HepG2 (cell line): ENCODE results near the gene BRSK2. TPM values are rescaled to one million over a fixed set of nuclear protein-coding genes. Genes with fewer than 3 reads are reported as not detected.

ENCODE experiments used
- ATAC-seq: fragments of 200-7000 bp; cut with Tn5 transposase; 3 replicates; pipeline ENCODE4 v1.9.1; 2020; ENCODE audit warnings: mild to moderate bottlenecking, moderate library complexity
- BruUV-seq: library from RNA; stranded (reverse); fragments of 400-500 nt; replicated peaks from 2 replicates; lab custom pipeline; 2021; lab: Mats Ljungman, UMichigan
- CTCF ChIA-PET: fragments of 300-600 bp; formaldehyde crosslinking; extraction: SDS; loops from one replicate; lab custom pipeline; 2021; ENCODE audit warnings: low total read pairs, inconsistent platforms, low intra/inter-chr PET ratio; lab: Yijun Ruan, JAX
- POLR2A ChIA-PET: fragments of 350-600 bp; sonication (Branson Sonifier 250); formaldehyde crosslinking; loops from one replicate; lab custom pipeline; 2020; ENCODE audit warnings: antibody characterized with exemption, inconsistent platforms; lab: Yijun Ruan, JAX
- DNase-seq: peaks from one replicate; pipeline ENCODE4 v3.0.0-alpha.2; 2015; ENCODE audit warnings: low spot score
- FAIRE-seq: peaks from 3 replicates; lab custom pipeline; 2011; peaks lifted over from hg19 to GRCh38; lab: Jason Lieb, UNC
- H2AFZ ChIP-seq: one replicate; pipeline ENCODE4 v1.6.1; 2011; ENCODE audit warnings: low read length, inconsistent platforms
- H3K27ac ChIP-seq: fragments of 300-600 bp; 3 replicates; pipeline ENCODE4 v1.8.0; 2011; ENCODE audit warnings: mixed run types, mild to moderate bottlenecking, mixed read lengths, low read length, inconsistent platforms; ENCODE audit not compliant: insufficient read depth; ENCODE audit errors: extremely low read length
- H3K27me3 ChIP-seq, 2 experiments: fragments of 200-600 bp in 1 of 2; 2 replicates in 1 of 2; 3 replicates in 1 of 2; pipeline versions ENCODE4 v1.6.0 to v1.8.0; 2011; ENCODE audit warnings: low read length in 2 of 2, mild to moderate bottlenecking in 2 of 2, moderate library complexity in 2 of 2, inconsistent platforms in 1 of 2; ENCODE audit not compliant: insufficient read depth in 2 of 2, control insufficient read depth in 1 of 2
- H3K36me3 ChIP-seq, 2 experiments: fragments of 200-600 bp in 1 of 2; replicated peaks in 1 of 2; 2 replicates in 1 of 2; 3 replicates in 1 of 2; pipeline versions ENCODE4 v1.5.1 to v1.8.0; 2011; ENCODE audit warnings: low read length in 2 of 2, inconsistent platforms in 1 of 2; ENCODE audit not compliant: insufficient read depth in 2 of 2, control insufficient read depth in 1 of 2
- H3K4me1 ChIP-seq: 2 replicates; pipeline ENCODE4 v1.5.1; 2012; ENCODE audit warnings: low read length, inconsistent platforms; ENCODE audit not compliant: insufficient read depth
- H3K4me2 ChIP-seq: 2 replicates; pipeline ENCODE4 v1.6.0; 2011; ENCODE audit warnings: low read depth, low read length, inconsistent platforms
- H3K4me3 ChIP-seq, 3 experiments: fragments of 200-600 bp in 1 of 3; sonication (generic), shearing (Covaris generic) in 1 of 3; replicated peaks in 1 of 3; 2 replicates each; pipeline ENCODE4 v1.5.1; 2011 to 2016; ENCODE audit warnings: low read length in 3 of 3, inconsistent platforms in 2 of 3, low read depth in 2 of 3, mild to moderate bottlenecking in 2 of 3, control low read depth in 1 of 3, mixed read lengths in 1 of 3; ENCODE audit not compliant: insufficient read depth in 1 of 3
- H3K79me2 ChIP-seq: one replicate; pipeline ENCODE4 v1.6.1; 2011; ENCODE audit warnings: low read length, inconsistent platforms; ENCODE audit not compliant: insufficient read depth
- H3K9ac ChIP-seq: 2 replicates; pipeline ENCODE4 v1.6.0; 2011; ENCODE audit warnings: mild to moderate bottlenecking, low read depth, low read length, inconsistent platforms; ENCODE audit not compliant: insufficient read depth
- H3K9me3 ChIP-seq: 2 replicates; pipeline ENCODE4 v1.5.1; 2012; ENCODE audit warnings: mild to moderate bottlenecking, low read length
- H4K20me1 ChIP-seq: 2 replicates; pipeline ENCODE4 v1.6.0; 2011; ENCODE audit warnings: inconsistent platforms, mild to moderate bottlenecking, low read length, moderate library complexity; ENCODE audit not compliant: insufficient read depth
- EEA1 ChIP-seq: sonication (generic); formaldehyde crosslinking; IDR thresholded peaks from 2 replicates; pipeline ENCODE4 v1.5.1; 2020; ENCODE audit warnings: mild to moderate bottlenecking, missing genetic modification reagents, borderline replicate concordance
- FOXM1 ChIP-seq: sonication (generic); formaldehyde crosslinking; IDR thresholded peaks from 2 replicates; pipeline ENCODE4 v1.5.0; 2020; ENCODE audit warnings: missing genetic modification reagents
- HOXA5 ChIP-seq: sonication (generic); formaldehyde crosslinking; IDR thresholded peaks from 2 replicates; pipeline ENCODE4 v1.4.0; 2020; ENCODE audit warnings: missing genetic modification reagents
- NFYB ChIP-seq: sonication (generic); formaldehyde crosslinking; IDR thresholded peaks from 2 replicates; pipeline ENCODE4 v1.4.0; 2020; ENCODE audit warnings: missing genetic modification reagents
- NR3C1 ChIP-seq: sonication (generic); formaldehyde crosslinking; IDR thresholded peaks from 2 replicates; pipeline ENCODE4 v1.4.0; 2020; ENCODE audit warnings: missing genetic modification reagents
- SOX6 ChIP-seq, 2 experiments: fragments of 450-650 bp in 1 of 2; sonication (generic) in 1 of 2; formaldehyde crosslinking in 1 of 2; IDR thresholded peaks; 2 replicates each; pipeline versions ENCODE4 v1.4.0 to v1.6.1; 2017 to 2020; ENCODE audit warnings: antibody characterized with exemption in 1 of 2, mild to moderate bottlenecking in 1 of 2, missing genetic modification reagents in 1 of 2
- SP4 ChIP-seq: sonication (generic); formaldehyde crosslinking; IDR thresholded peaks from 2 replicates; pipeline ENCODE4 v1.8.1; 2023; ENCODE audit warnings: mild to moderate bottlenecking, missing genetic modification reagents
- ZBTB37 ChIP-seq: sonication (generic); formaldehyde crosslinking; IDR thresholded peaks from 2 replicates; pipeline ENCODE4 v1.4.0; 2020; ENCODE audit warnings: mild to moderate bottlenecking, missing genetic modification reagents
- ZNF646 ChIP-seq: sonication (generic); formaldehyde crosslinking; IDR thresholded peaks from 2 replicates; pipeline ENCODE4 v1.9.0; 2021; ENCODE audit warnings: mild to moderate bottlenecking, missing genetic modification reagents
- WGBS: methylation state at CpG from one replicate; pipeline ENCODE4 v1.1.6; 2017; ENCODE audit warnings: low lambda C conversion rate; 5-methylcytosine and 5-hydroxymethylcytosine counted together
- in situ Hi-C: cut with HindIII; loops from 2 replicates; pipeline ENCODE4 v1.10.0; 2017; ENCODE audit warnings: low pct_unique_long_range_greater_than_20kb; ENCODE audit not compliant: extremely low pct_ligation_motif_present
- intact Hi-C: fragments of 100-400 bp; cut with micrococcal nuclease; formaldehyde crosslinking; loops from one replicate; pipeline ENCODE4 v1.10.0; 2022; ENCODE audit not compliant: unreplicated experiment
- polyA plus RNA-seq, 8 experiments: library from polyadenylated mRNA; depleted of rRNA in 3 of 8; stranded (reverse) in 7 of 8; unstranded in 1 of 8; fragments of >200 nt; fragmentation: Illumina TruSeq in 4 of 8; extraction: Trizol in 4 of 8; gene quantifications; 2 replicates each; pipeline versions ENCODE4 v1.2.1 to v1.2.3, GENCODE V29; 2011 to 2016; ENCODE audit warnings: low read depth in 4 of 8, missing spikeins in 1 of 8, mixed read lengths in 1 of 8; ENCODE audit not compliant: insufficient read depth in 1 of 8
- total RNA-seq, 5 experiments: library from RNA; depleted of rRNA; stranded (reverse); fragments of >200 nt; fragmentation: Illumina TruSeq; extraction: Trizol; gene quantifications; 2 replicates each; pipeline ENCODE4 v1.2.3, GENCODE V29; 2016; ENCODE audit warnings: low read depth in 1 of 5
- TF ChIP-seq, protein P1 (sequence below): IDR thresholded peaks from 2 replicates; pipeline ENCODE4 v1.6.1; 2016
- TF ChIP-seq, protein P2 (sequence below): sonication (generic); formaldehyde crosslinking; IDR thresholded peaks from 2 replicates; pipeline ENCODE4 v1.4.0; 2020; ENCODE audit warnings: missing genetic modification reagents

BRSK2 gene
- total and polyA plus RNA-seq, 2 of the 13 experiments (the other 11 are each of a cell fraction or from before 2014, with no cell fraction given) = 0.74 to 1.1 TPM

DNA sequence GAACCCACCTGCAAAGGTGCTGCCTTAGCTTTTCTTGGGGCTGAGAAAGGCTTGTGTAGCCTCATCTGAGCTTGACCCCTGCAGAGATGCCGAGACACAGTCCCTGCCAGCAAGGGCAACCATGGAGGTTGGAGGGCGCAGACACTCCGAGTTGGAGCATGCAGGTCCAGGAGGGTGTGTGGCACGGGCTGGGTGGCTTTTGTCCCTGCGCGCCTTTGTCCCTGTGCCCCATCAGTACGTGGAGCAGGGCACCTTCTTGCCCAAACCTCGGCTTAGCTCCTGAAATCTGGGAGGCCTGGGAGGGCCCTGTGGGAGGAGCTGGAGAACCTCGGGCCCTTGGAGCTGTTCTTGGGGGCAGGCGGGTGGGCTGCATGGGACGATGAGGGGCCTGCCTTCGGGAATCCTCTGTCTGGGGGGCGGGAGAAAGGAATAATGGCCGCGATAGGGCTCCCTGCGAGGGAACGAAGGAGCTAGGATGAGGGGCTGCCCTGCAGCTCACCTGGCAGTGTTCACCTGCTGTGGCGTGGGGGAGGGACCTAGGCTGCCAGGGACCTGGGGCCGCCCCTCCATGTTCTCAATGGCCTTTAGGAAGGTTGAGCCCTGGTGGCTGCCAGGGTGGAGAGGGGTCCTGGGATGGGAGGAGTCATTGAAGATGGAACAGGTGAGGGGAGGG, 3.4 kb downstream of the BRSK2 start:
- Histone ChIP-seq H3K79me2 (no peaks in the 10 kb centered on the region), H3K27ac (no peak overlapping the region), H3K27me3 (peaks cover 16 to 51% of the 10 kb centered on the region in 2 experiments), H3K4me2 (no peak overlapping the region), H3K9ac (no peak overlapping the region), H4K20me1 (no peaks in the 10 kb centered on the region), H3K4me1 (peaks cover 12% of the 10 kb centered on the region), H2AFZ (no peak overlapping the region), H3K9me3 (no peaks in the 10 kb centered on the region), H3K36me3 (no peaks in the 10 kb centered on the region), H3K4me3 (no peak overlapping the region)
- no TSS peak for BruUV-seq
- WGBS = 15% methylated on average over 9 of the region's 19 CpGs
- in situ Hi-C loops = no loop called here
- ChIA-PET POLR2A (no interaction called here), CTCF (no interaction called here)
- DNase-seq (no peak), FAIRE-seq (no peak), ATAC-seq (no peak)
- intact Hi-C loops = no loop called here
- no peak for TF ChIP-seq ZNF646
- TF ChIP-seq, protein P1, sequence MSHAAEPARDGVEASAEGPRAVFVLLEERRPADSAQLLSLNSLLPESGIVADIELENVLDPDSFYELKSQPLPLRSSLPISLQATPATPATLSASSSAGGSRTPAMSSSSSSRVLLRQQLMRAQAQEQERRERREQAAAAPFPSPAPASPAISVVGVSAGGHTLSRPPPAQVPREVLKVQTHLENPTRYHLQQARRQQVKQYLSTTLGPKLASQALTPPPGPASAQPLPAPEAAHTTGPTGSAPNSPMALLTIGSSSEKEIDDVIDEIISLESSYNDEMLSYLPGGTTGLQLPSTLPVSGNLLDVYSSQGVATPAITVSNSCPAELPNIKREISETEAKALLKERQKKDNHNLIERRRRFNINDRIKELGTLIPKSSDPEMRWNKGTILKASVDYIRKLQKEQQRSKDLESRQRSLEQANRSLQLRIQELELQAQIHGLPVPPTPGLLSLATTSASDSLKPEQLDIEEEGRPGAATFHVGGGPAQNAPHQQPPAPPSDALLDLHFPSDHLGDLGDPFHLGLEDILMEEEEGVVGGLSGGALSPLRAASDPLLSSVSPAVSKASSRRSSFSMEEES (CRISPR knock-in tag) = no peak
- TF ChIP-seq EEA1 (CRISPR knock-in tag) = no peak
- no peak for TF ChIP-seq NFYB (CRISPR knock-in tag)
- TF ChIP-seq SP4 = no peak
- TF ChIP-seq ZBTB37 (CRISPR knock-in tag) = no peak
- no peak for TF ChIP-seq FOXM1
- TF ChIP-seq, protein P2, sequence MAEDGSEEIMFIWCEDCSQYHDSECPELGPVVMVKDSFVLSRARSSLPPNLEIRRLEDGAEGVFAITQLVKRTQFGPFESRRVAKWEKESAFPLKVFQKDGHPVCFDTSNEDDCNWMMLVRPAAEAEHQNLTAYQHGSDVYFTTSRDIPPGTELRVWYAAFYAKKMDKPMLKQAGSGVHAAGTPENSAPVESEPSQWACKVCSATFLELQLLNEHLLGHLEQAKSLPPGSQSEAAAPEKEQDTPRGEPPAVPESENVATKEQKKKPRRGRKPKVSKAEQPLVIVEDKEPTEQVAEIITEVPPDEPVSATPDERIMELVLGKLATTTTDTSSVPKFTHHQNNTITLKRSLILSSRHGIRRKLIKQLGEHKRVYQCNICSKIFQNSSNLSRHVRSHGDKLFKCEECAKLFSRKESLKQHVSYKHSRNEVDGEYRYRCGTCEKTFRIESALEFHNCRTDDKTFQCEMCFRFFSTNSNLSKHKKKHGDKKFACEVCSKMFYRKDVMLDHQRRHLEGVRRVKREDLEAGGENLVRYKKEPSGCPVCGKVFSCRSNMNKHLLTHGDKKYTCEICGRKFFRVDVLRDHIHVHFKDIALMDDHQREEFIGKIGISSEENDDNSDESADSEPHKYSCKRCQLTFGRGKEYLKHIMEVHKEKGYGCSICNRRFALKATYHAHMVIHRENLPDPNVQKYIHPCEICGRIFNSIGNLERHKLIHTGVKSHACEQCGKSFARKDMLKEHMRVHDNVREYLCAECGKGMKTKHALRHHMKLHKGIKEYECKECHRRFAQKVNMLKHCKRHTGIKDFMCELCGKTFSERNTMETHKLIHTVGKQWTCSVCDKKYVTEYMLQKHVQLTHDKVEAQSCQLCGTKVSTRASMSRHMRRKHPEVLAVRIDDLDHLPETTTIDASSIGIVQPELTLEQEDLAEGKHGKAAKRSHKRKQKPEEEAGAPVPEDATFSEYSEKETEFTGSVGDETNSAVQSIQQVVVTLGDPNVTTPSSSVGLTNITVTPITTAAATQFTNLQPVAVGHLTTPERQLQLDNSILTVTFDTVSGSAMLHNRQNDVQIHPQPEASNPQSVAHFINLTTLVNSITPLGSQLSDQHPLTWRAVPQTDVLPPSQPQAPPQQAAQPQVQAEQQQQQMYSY (CRISPR knock-in tag) = no peak
- TF ChIP-seq NR3C1 (CRISPR knock-in tag) = no peak
- TF ChIP-seq HOXA5 = no peak
- no peak for TF ChIP-seq SOX6 (IDR thresholded peaks at IDR 0.05)
- no peak for TF ChIP-seq SOX6 (CRISPR knock-in tag; IDR thresholded peaks at IDR 0.05)
